ENCODE measurements around the gene UBE2R2. TPM values are rescaled to one million over a fixed set of nuclear protein-coding genes. Genes with fewer than 3 reads are reported as not detected.
"Not testable (repeated sequence)": the region's sequence is repeated elsewhere in the genome, so short reads cannot be mapped to it uniquely, and the experiment has no call there.

Gene UBE2R2
- total and polyA plus RNA-seq, 5 experiments from 2014 or later, result 13.1 to 32.1 (median 16.1) TPM

GRCh38 chr9:33787839-33788238 is 29.1 kb upstream of the UBE2R2 start:
- ATAC-seq, result no peak
- Mint-ChIP-seq H3K4me3 (no peak overlapping the region), H3K4me1 (peaks cover 9 to 16% (median 12%) of the 10 kb centered on the region in 4 donors), H3K27ac (no peak overlapping the region), H3K9me3 (no peaks in the 10 kb centered on the region), H3K27me3 (peaks cover 0 to 10% (median 0%) of the 10 kb centered on the region in 5 donors), H3K36me3 (no peaks in the 10 kb centered on the region)
- no peak for DNase-seq
- POLR2A ChIA-PET, result no interaction called here

- not testable (repeated sequence) for ATAC-seq, H3K36me3 Mint-ChIP-seq
Observed at GRCh38 chr9:33789429-33789828, 27.5 kb upstream of the UBE2R2 start.

GRCh38 chr9:33791117-33791516 is 25.8 kb upstream of the UBE2R2 start:
- POLR2A ChIA-PET, result no interaction called here
- Mint-ChIP-seq H3K4me3 (no peak overlapping the region), H3K9me3 (no peaks in the 10 kb centered on the region), H3K27me3 (peaks cover 0 to 5% (median 0%) of the 10 kb centered on the region in 5 donors), H3K36me3 (no peaks in the 10 kb centered on the region), H3K4me1 (peaks cover 7 to 9% (median 8%) of the 10 kb centered on the region in 4 donors), H3K27ac (no peak overlapping the region)
- DNase-seq (no peak), ATAC-seq (no peak)

More at GRCh38 chr9:33789429-33789828, 27.5 kb upstream of the UBE2R2 start:
- POLR2A ChIA-PET, DNase-seq, H3K4me3 Mint-ChIP-seq, H3K27ac Mint-ChIP-seq, H3K27me3 Mint-ChIP-seq, H3K9me3 Mint-ChIP-seq: not testable (repeated sequence)
- peaks cover 9 to 16% (median 12%) of the 10 kb centered on the region in 4 donors for H3K4me1 Mint-ChIP-seq

GRCh38 chr9:33793496-33793895 is 23.5 kb upstream of the UBE2R2 start:
- Mint-ChIP-seq H3K27ac (peak overlapping the region in 1 of 10 donors; percentile 53), H3K27me3 (peaks cover 3 to 19% (median 14%) of the 10 kb centered on the region in 5 donors)
- not testable (repeated sequence) for H3K4me1 Mint-ChIP-seq, H3K36me3 Mint-ChIP-seq, H3K9me3 Mint-ChIP-seq, DNase-seq, ATAC-seq, H3K4me3 Mint-ChIP-seq
- POLR2A ChIA-PET, result interaction anchor here (0.6 kb wide), 1 partner anchor 22 kb away, joined by 3 read pairs; no protein-coding TSS in a partner anchor

- no peaks in the 10 kb centered on the region for H3K4me1 Mint-ChIP-seq
- H3K27me3 Mint-ChIP-seq, result peaks cover 4 to 29% (median 15%) of the 10 kb centered on the region in 5 donors
- no peaks in the 10 kb centered on the region for H3K9me3 Mint-ChIP-seq
- H3K27ac Mint-ChIP-seq, result no peak overlapping the region
- ATAC-seq (peak in 1 of 2 donors; percentile 63), DNase-seq (peak in 1 of 10 donors; percentile 9)
- H3K4me3 Mint-ChIP-seq, result no peak overlapping the region
- POLR2A ChIA-PET, result no interaction called here
- no peaks in the 10 kb centered on the region for H3K36me3 Mint-ChIP-seq
Observed at GRCh38 chr9:33794560-33794959, 22.4 kb upstream of the UBE2R2 start.

- Mint-ChIP-seq H3K27ac (no peak within 1 kb of the TSS), H3K4me3 (no peak within 1 kb of the TSS), H3K9me3 (no peaks in the 10 kb centered on the region), H3K36me3 (no peaks in the 10 kb centered on the region), H3K27me3 (peaks cover 4 to 34% (median 18%) of the 10 kb centered on the region in 5 donors), H3K4me1 (no peaks in the 10 kb centered on the region)
- DNase-seq, result peak in 1 of 10 donors; percentile 52
- POLR2A ChIA-PET, result no interaction called here
- no peak for ATAC-seq
Observed at GRCh38 chr9:33795281-33795680, 21.7 kb upstream of the UBE2R2 start, which contains the start of gene PRSS3. TSS of gene PRSS3 (plus strand) at chr9:33795561. CDS start at chr9:33795574, 13 bp downstream.

GRCh38 chr9:33795819-33796218 is 21.1 kb upstream of the UBE2R2 start:
- Mint-ChIP-seq H3K9me3 (no peaks in the 10 kb centered on the region), H3K4me3 (no peak overlapping the region), H3K27me3 (peaks cover 4 to 34% (median 18%) of the 10 kb centered on the region in 5 donors), H3K27ac (no peak overlapping the region), H3K36me3 (no peaks in the 10 kb centered on the region), H3K4me1 (no peaks in the 10 kb centered on the region)
- ATAC-seq (no peak), DNase-seq (no peak)
- POLR2A ChIA-PET, result no interaction called here

GRCh38 chr9:33796679-33797078 is 20.3 kb upstream of the UBE2R2 start:
- H3K9me3 Mint-ChIP-seq, H3K4me3 Mint-ChIP-seq, H3K36me3 Mint-ChIP-seq, DNase-seq, H3K4me1 Mint-ChIP-seq, H3K27ac Mint-ChIP-seq, POLR2A ChIA-PET, ATAC-seq: not testable (repeated sequence)
- H3K27me3 Mint-ChIP-seq, result peaks cover 4 to 34% (median 18%) of the 10 kb centered on the region in 5 donors

GRCh38 chr9:33797837-33798236 is 19.1 kb upstream of the UBE2R2 start:
- Mint-ChIP-seq H3K9me3 (no peaks in the 10 kb centered on the region), H3K36me3 (no peaks in the 10 kb centered on the region), H3K27me3 (peaks cover 4 to 34% (median 19%) of the 10 kb centered on the region in 5 donors), H3K4me1 (no peaks in the 10 kb centered on the region), H3K4me3 (no peak overlapping the region), H3K27ac (no peak overlapping the region)
- POLR2A ChIA-PET, result no interaction called here
- ATAC-seq, result no peak
- DNase-seq, result no peak

- Mint-ChIP-seq H3K27ac (no peak overlapping the region), H3K4me1 (no peaks in the 10 kb centered on the region), H3K27me3 (peaks cover 4 to 34% (median 19%) of the 10 kb centered on the region in 5 donors), H3K36me3 (no peaks in the 10 kb centered on the region), H3K4me3 (no peak overlapping the region), H3K9me3 (no peaks in the 10 kb centered on the region)
- POLR2A ChIA-PET, result no interaction called here
- ATAC-seq (no peak), DNase-seq (no peak)
Observed at GRCh38 chr9:33798545-33798944, 18.4 kb upstream of the UBE2R2 start.

- no peaks in the 10 kb centered on the region for H3K4me1 Mint-ChIP-seq
- peaks cover 6 to 34% (median 16%) of the 10 kb centered on the region in 5 donors for H3K27me3 Mint-ChIP-seq
- POLR2A ChIA-PET, result no interaction called here
- no peak overlapping the region for H3K4me3 Mint-ChIP-seq
- no peak for ATAC-seq
- H3K9me3 Mint-ChIP-seq, result no peaks in the 10 kb centered on the region
- no peak for DNase-seq
- H3K36me3 Mint-ChIP-seq, result no peaks in the 10 kb centered on the region
- H3K27ac Mint-ChIP-seq, result no peak overlapping the region
Observed at GRCh38 chr9:33799928-33800704, 16.8 kb upstream of the UBE2R2 start.

- POLR2A ChIA-PET, result no interaction called here
Observed at GRCh38 chr9:33800886-33801285, 16.1 kb upstream of the UBE2R2 start.

GRCh38 chr9:33801943-33802500 is 14.9 kb upstream of the UBE2R2 start:
- H3K27ac Mint-ChIP-seq, result peak overlapping the region in 1 of 10 donors; percentile 2
- ATAC-seq, H3K36me3 Mint-ChIP-seq, POLR2A ChIA-PET, H3K9me3 Mint-ChIP-seq, H3K4me3 Mint-ChIP-seq, DNase-seq, H3K4me1 Mint-ChIP-seq: not testable (repeated sequence)
- H3K27me3 Mint-ChIP-seq, result peaks cover 6 to 30% (median 16%) of the 10 kb centered on the region in 5 donors

More at GRCh38 chr9:33800886-33801285, 16.1 kb upstream of the UBE2R2 start:
- no peaks in the 10 kb centered on the region for H3K9me3 Mint-ChIP-seq
- no peaks in the 10 kb centered on the region for H3K4me1 Mint-ChIP-seq
- H3K27me3 Mint-ChIP-seq, result peaks cover 6 to 34% (median 16%) of the 10 kb centered on the region in 5 donors
- no peaks in the 10 kb centered on the region for H3K36me3 Mint-ChIP-seq
- H3K4me3 Mint-ChIP-seq, result no peak overlapping the region
- DNase-seq, result no peak
- ATAC-seq, result no peak
- H3K27ac Mint-ChIP-seq, result no peak overlapping the region
